DND-41 (cell line): ENCODE data around the gene ATAD5.

Experiments
- EZH2 ChIP-seq: IDR thresholded peaks from 3 replicates; pipeline ENCODE4 v1.6.1; 2012; ENCODE audit warnings: borderline replicate concordance, low read depth, mild to moderate bottlenecking, moderate library complexity, low read length, inconsistent platforms; ENCODE audit not compliant: severe bottlenecking
- TF ChIP-seq, protein P1 (sequence below): IDR thresholded peaks from 2 replicates; pipeline ENCODE4 v1.5.1; 2012; ENCODE audit warnings: borderline replicate concordance, low read length, moderate library complexity, mild to moderate bottlenecking; ENCODE audit not compliant: poor library complexity, severe bottlenecking; ENCODE audit errors: extremely low read depth

DNA sequence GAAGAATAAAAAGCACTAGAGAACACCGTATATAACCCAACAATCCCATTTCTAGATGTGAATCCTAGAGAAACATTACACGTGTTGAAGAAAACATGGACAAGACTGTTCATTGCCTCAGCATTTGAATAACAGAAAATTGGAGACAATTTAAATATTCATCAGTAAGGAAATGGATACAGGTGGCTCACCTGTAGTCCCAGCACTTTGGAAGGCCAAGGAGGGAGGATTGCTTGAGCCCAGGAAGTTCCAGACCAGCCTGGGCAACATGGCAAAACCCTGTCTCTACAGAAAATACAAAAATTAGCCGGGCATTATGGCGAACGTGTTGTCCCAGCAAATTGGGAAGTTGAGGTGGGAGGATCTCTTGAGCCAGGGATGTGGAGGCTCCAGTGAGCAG is 2.7 kb upstream of the ATAD5 start:
- TF ChIP-seq, protein P1, sequence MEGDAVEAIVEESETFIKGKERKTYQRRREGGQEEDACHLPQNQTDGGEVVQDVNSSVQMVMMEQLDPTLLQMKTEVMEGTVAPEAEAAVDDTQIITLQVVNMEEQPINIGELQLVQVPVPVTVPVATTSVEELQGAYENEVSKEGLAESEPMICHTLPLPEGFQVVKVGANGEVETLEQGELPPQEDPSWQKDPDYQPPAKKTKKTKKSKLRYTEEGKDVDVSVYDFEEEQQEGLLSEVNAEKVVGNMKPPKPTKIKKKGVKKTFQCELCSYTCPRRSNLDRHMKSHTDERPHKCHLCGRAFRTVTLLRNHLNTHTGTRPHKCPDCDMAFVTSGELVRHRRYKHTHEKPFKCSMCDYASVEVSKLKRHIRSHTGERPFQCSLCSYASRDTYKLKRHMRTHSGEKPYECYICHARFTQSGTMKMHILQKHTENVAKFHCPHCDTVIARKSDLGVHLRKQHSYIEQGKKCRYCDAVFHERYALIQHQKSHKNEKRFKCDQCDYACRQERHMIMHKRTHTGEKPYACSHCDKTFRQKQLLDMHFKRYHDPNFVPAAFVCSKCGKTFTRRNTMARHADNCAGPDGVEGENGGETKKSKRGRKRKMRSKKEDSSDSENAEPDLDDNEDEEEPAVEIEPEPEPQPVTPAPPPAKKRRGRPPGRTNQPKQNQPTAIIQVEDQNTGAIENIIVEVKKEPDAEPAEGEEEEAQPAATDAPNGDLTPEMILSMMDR = no peak
- TF ChIP-seq EZH2 = no peak
